ENCODE data around the gene UBE3D.

UBE3D gene

GRCh38 chr6:83065511-83066192 is at the start of gene UBE3D:
Gene UBE3D (minus strand): TSS chr6:83065841. CDS start chr6:83065718, 123 bp downstream.
- Mint-ChIP-seq H3K4me1 (ENCODE audit: low read depth) (peaks cover 43% of the 10 kb centered on the region), H3K9me3 (no peaks in the 10 kb centered on the region), H3K4me3 (peak within 1 kb of the TSS; percentile 89), H3K36me3 (ENCODE audit: low read depth) (peaks cover 15% of the 10 kb centered on the region), H3K27me3 (no peaks in the 10 kb centered on the region), H3K27ac (peak within 1 kb of the TSS; percentile 86)

- Mint-ChIP-seq H3K36me3 (ENCODE audit: low read depth) (peaks cover 19% of the 10 kb centered on the region), H3K27me3 (no peaks in the 10 kb centered on the region), H3K27ac (no peak overlapping the region), H3K4me1 (ENCODE audit: low read depth) (no peaks in the 10 kb centered on the region), H3K9me3 (no peaks in the 10 kb centered on the region), H3K4me3 (no peak overlapping the region)
These were observed 48.5 kb upstream of the UBE3D start for GRCh38 chr6:83114164-83114563.

GRCh38 chr6:83113258-83113657 is 47.6 kb upstream of the UBE3D start:
- Mint-ChIP-seq H3K27me3 (no peaks in the 10 kb centered on the region), H3K27ac (no peak overlapping the region), H3K4me3 (no peak overlapping the region), H3K4me1 (ENCODE audit: low read depth) (no peaks in the 10 kb centered on the region), H3K9me3 (no peaks in the 10 kb centered on the region), H3K36me3 (ENCODE audit: low read depth) (peaks cover 15% of the 10 kb centered on the region)

GRCh38 chr6:83108378-83108777 is 42.7 kb upstream of the UBE3D start:
- no peak overlapping the region for H3K27ac Mint-ChIP-seq
- H3K27me3 Mint-ChIP-seq = no peaks in the 10 kb centered on the region
- peaks cover 4% of the 10 kb centered on the region for H3K9me3 Mint-ChIP-seq
- no peak overlapping the region for H3K4me3 Mint-ChIP-seq
- H3K4me1 Mint-ChIP-seq (ENCODE audit: low read depth) = no peaks in the 10 kb centered on the region
- H3K36me3 Mint-ChIP-seq (ENCODE audit: low read depth) = peaks cover 30% of the 10 kb centered on the region

- H3K9me3 Mint-ChIP-seq = peaks cover 3% of the 10 kb centered on the region
- no peak overlapping the region for H3K27ac Mint-ChIP-seq
- H3K36me3 Mint-ChIP-seq (ENCODE audit: low read depth) = peaks cover 54% of the 10 kb centered on the region
These were observed 32.9 kb upstream of the UBE3D start for GRCh38 chr6:83098589-83098988.

GRCh38 chr6:83097675-83098074 is 32.0 kb upstream of the UBE3D start:
- H3K36me3 Mint-ChIP-seq (ENCODE audit: low read depth) = peaks cover 45% of the 10 kb centered on the region
- H3K27me3 Mint-ChIP-seq = no peaks in the 10 kb centered on the region
- H3K9me3 Mint-ChIP-seq = peaks cover 3% of the 10 kb centered on the region
- H3K4me3 Mint-ChIP-seq = no peak overlapping the region
- H3K4me1 Mint-ChIP-seq (ENCODE audit: low read depth) = peaks cover under 1% of the 10 kb centered on the region
- no peak overlapping the region for H3K27ac Mint-ChIP-seq

More at GRCh38 chr6:83098589-83098988, 32.9 kb upstream of the UBE3D start:
- no peak overlapping the region for H3K4me3 Mint-ChIP-seq
- H3K27me3 Mint-ChIP-seq = no peaks in the 10 kb centered on the region
- no peaks in the 10 kb centered on the region for H3K4me1 Mint-ChIP-seq (ENCODE audit: low read depth)

- Mint-ChIP-seq H3K4me3 (no peak overlapping the region), H3K9me3 (peaks cover 3% of the 10 kb centered on the region), H3K27ac (no peak overlapping the region), H3K27me3 (no peaks in the 10 kb centered on the region), H3K4me1 (ENCODE audit: low read depth) (peaks cover 3% of the 10 kb centered on the region), H3K36me3 (ENCODE audit: low read depth) (peaks cover 40% of the 10 kb centered on the region)
These were observed 31.6 kb upstream of the UBE3D start for GRCh38 chr6:83097204-83097603.

GRCh38 chr6:83096791-83097190 is 31.1 kb upstream of the UBE3D start:
- Mint-ChIP-seq H3K9me3 (peaks cover 3% of the 10 kb centered on the region), H3K36me3 (ENCODE audit: low read depth) (peaks cover 36% of the 10 kb centered on the region), H3K27ac (no peak overlapping the region), H3K27me3 (no peaks in the 10 kb centered on the region), H3K4me1 (ENCODE audit: low read depth) (peaks cover 3% of the 10 kb centered on the region), H3K4me3 (no peak overlapping the region)

- Mint-ChIP-seq H3K27me3 (no peaks in the 10 kb centered on the region), H3K36me3 (ENCODE audit: low read depth) (peaks cover 25% of the 10 kb centered on the region), H3K4me3 (no peak overlapping the region), H3K4me1 (ENCODE audit: low read depth) (peaks cover 3% of the 10 kb centered on the region), H3K9me3 (peaks cover 3% of the 10 kb centered on the region), H3K27ac (no peak overlapping the region)
These were observed 27.2 kb upstream of the UBE3D start for GRCh38 chr6:83092756-83093399.

GRCh38 chr6:83086751-83087150 is 21.1 kb upstream of the UBE3D start:
- Mint-ChIP-seq H3K27ac (peak overlapping the region; percentile 32), H3K4me3 (peak overlapping the region; percentile 30), H3K36me3 (ENCODE audit: low read depth) (peaks cover 14% of the 10 kb centered on the region), H3K9me3 (no peaks in the 10 kb centered on the region), H3K4me1 (ENCODE audit: low read depth) (peaks cover 20% of the 10 kb centered on the region), H3K27me3 (no peaks in the 10 kb centered on the region)

- H3K4me1 Mint-ChIP-seq (ENCODE audit: low read depth) = peaks cover 23% of the 10 kb centered on the region
- no peak overlapping the region for H3K27ac Mint-ChIP-seq
- peaks cover 8% of the 10 kb centered on the region for H3K36me3 Mint-ChIP-seq (ENCODE audit: low read depth)
- no peaks in the 10 kb centered on the region for H3K27me3 Mint-ChIP-seq
- H3K9me3 Mint-ChIP-seq = no peaks in the 10 kb centered on the region
- H3K4me3 Mint-ChIP-seq = no peak overlapping the region
These were observed 17.8 kb upstream of the UBE3D start for GRCh38 chr6:83083476-83083875.

- Mint-ChIP-seq H3K36me3 (ENCODE audit: low read depth) (peaks cover 10% of the 10 kb centered on the region), H3K27me3 (no peaks in the 10 kb centered on the region), H3K4me3 (no peak overlapping the region), H3K9me3 (no peaks in the 10 kb centered on the region), H3K4me1 (ENCODE audit: low read depth) (peaks cover 41% of the 10 kb centered on the region), H3K27ac (no peak overlapping the region)
These were observed 8.0 kb upstream of the UBE3D start for GRCh38 chr6:83073615-83074014.

- Mint-ChIP-seq H3K9me3 (no peaks in the 10 kb centered on the region), H3K4me3 (no peak overlapping the region), H3K27me3 (no peaks in the 10 kb centered on the region), H3K4me1 (ENCODE audit: low read depth) (peaks cover 39% of the 10 kb centered on the region), H3K27ac (no peak overlapping the region), H3K36me3 (ENCODE audit: low read depth) (peaks cover 10% of the 10 kb centered on the region)
These were observed 7.1 kb upstream of the UBE3D start for GRCh38 chr6:83072726-83073125.

GRCh38 chr6:83071707-83072106 is 6.1 kb upstream of the UBE3D start:
- peaks cover 5% of the 10 kb centered on the region for H3K36me3 Mint-ChIP-seq (ENCODE audit: low read depth)
- no peak overlapping the region for H3K27ac Mint-ChIP-seq
- no peaks in the 10 kb centered on the region for H3K9me3 Mint-ChIP-seq
- H3K4me3 Mint-ChIP-seq = no peak overlapping the region
- peaks cover 37% of the 10 kb centered on the region for H3K4me1 Mint-ChIP-seq (ENCODE audit: low read depth)
- H3K27me3 Mint-ChIP-seq = no peaks in the 10 kb centered on the region

- Mint-ChIP-seq H3K4me3 (no peak overlapping the region), H3K27ac (no peak overlapping the region), H3K27me3 (no peaks in the 10 kb centered on the region), H3K36me3 (ENCODE audit: low read depth) (no peaks in the 10 kb centered on the region), H3K9me3 (no peaks in the 10 kb centered on the region), H3K4me1 (ENCODE audit: low read depth) (peaks cover 40% of the 10 kb centered on the region)
These were observed 5.4 kb upstream of the UBE3D start for GRCh38 chr6:83071023-83071422.

- H3K9me3 Mint-ChIP-seq = no peaks in the 10 kb centered on the region
- H3K4me3 Mint-ChIP-seq = no peak overlapping the region
- H3K27me3 Mint-ChIP-seq = no peaks in the 10 kb centered on the region
- peaks cover 47% of the 10 kb centered on the region for H3K4me1 Mint-ChIP-seq (ENCODE audit: low read depth)
- no peak overlapping the region for H3K27ac Mint-ChIP-seq
- H3K36me3 Mint-ChIP-seq (ENCODE audit: low read depth) = no peaks in the 10 kb centered on the region
These were observed 4.0 kb upstream of the UBE3D start for GRCh38 chr6:83069633-83070032.

All from stimulated activated naive CD8-positive, alpha-beta T cell treated with anti-CD3 and anti-CD28 coated beads, Interleukin-15, Interleukin-2, amounts not matched to agents 100 ng/mL and 50 ng/mL, for 24 hours (primary cell).